Retinal pigment epithelial cell (primary cell): ENCODE data around the gene EIF3F.

Experiments used
- DNase-seq: peaks from one replicate; pipeline ENCODE4 v3.0.0-alpha.2; 2010; ENCODE audit warnings: low read depth
- H3K4me3 ChIP-seq: 2 replicates; pipeline ENCODE4 v1.5.1; 2011; ENCODE audit warnings: mild to moderate bottlenecking, low read length, control low read depth, moderate library complexity
- TF ChIP-seq, protein P1 (sequence below): conservative IDR thresholded peaks from 2 replicates; pipeline ENCODE4 v1.5.1; 2011; ENCODE audit warnings: low read depth, low read length, control low read depth, inconsistent platforms

EIF3F gene

GRCh38 chr11:7994581-7995278, 7.6 kb downstream of the EIF3F start:
- H3K4me3 ChIP-seq: no peak overlapping the region
- TF ChIP-seq, protein P1, sequence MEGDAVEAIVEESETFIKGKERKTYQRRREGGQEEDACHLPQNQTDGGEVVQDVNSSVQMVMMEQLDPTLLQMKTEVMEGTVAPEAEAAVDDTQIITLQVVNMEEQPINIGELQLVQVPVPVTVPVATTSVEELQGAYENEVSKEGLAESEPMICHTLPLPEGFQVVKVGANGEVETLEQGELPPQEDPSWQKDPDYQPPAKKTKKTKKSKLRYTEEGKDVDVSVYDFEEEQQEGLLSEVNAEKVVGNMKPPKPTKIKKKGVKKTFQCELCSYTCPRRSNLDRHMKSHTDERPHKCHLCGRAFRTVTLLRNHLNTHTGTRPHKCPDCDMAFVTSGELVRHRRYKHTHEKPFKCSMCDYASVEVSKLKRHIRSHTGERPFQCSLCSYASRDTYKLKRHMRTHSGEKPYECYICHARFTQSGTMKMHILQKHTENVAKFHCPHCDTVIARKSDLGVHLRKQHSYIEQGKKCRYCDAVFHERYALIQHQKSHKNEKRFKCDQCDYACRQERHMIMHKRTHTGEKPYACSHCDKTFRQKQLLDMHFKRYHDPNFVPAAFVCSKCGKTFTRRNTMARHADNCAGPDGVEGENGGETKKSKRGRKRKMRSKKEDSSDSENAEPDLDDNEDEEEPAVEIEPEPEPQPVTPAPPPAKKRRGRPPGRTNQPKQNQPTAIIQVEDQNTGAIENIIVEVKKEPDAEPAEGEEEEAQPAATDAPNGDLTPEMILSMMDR: no peak
- no peak for DNase-seq

DNA sequence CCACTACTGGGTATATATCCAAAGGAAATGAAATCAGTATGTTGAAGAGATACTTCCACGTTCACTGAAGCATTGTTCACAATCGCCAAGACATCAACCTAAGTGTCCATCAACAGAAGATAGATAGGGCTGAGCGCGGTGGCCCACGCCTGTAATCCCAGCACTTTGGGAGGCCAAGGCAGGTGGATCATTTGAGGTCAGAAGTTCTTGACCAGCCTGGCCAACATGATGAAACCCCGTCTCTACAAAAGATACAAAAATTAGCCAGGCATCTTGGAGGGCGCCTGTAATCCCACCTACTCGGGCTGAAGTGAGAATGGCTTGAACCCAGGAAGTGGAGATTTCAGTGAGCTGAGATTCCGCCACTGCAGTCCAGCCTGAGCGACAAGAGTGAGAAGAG, 12.7 kb downstream of the EIF3F start:
- no peak for DNase-seq
- no peak overlapping the region for H3K4me3 ChIP-seq
- TF ChIP-seq, protein P1: no peak

GRCh38 chr11:8000390-8000789, 13.3 kb downstream of the EIF3F start:
- no peak for DNase-seq
- TF ChIP-seq, protein P1: no peak
- H3K4me3 ChIP-seq: no peak overlapping the region

GRCh38 chr11:8002676-8003075, 15.5 kb downstream of the EIF3F start:
- TF ChIP-seq, protein P1: no peak
- H3K4me3 ChIP-seq: no peak overlapping the region
- no peak for DNase-seq

DNA sequence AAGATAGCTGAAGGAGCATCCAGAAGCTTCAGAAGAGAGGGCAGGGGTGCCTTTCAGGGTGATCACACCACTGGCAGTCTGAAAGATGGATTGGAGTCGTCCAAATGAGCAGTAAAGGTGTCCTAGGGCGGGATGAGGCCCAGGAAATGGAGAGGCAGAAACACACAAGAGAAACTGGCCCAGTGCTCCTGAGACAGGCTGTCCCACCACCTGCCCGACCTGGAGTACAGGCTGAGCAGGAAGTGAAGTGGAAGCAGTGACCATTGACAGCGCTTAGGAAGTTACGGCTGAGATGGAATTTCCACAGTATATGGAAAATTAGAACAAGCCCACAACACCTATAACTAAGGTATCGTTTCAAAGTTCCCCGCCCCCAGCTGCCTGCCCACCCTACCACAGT, 16.1 kb downstream of the EIF3F start:
- TF ChIP-seq, protein P1: no peak
- H3K4me3 ChIP-seq: no peak overlapping the region
- DNase-seq: no peak

DNA sequence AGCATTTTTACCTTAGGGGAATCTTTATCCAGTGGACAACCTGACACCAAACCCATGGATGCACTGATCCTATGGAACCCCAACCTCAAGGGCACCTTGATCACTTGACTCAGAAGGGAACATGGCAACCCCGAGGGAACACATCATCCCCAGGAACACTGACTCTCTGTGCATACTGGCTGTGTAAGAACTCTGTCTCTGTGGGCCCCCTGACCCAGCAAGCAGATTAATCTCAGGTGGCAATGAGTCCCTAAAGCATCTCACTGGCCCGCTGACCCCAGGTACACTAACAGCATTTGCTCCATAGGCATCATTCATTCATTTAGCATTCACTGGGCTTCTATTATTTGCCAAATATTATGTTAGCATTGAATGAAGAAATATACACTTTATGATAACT, 16.9 kb downstream of the EIF3F start:
- TF ChIP-seq, protein P1: no peak
- no peak overlapping the region for H3K4me3 ChIP-seq
- DNase-seq: no peak

DNA sequence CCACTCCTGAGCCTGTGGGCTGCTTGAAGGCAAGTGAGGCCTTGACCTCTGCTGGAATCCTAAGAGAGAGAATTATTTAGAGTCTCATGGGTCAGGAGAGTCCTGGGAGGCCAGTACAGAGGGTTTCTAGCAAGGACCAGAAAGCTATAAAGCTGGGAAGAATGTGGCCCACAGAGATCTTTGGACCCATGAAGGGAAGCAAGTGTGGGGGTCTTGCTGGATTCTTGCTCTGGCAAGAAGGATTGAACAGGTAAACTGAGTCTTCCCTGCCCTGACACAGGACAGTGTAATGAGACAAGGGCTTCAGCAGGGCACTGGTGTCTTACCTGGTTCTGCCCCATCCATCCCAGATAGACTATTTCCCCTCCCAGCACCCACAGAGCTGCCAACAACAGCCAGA, 18.4 kb downstream of the EIF3F start:
- DNase-seq: no peak
- TF ChIP-seq, protein P1: no peak

More for the DNA sequence above, 18.4 kb downstream of the EIF3F start:
- H3K4me3 ChIP-seq: no peak overlapping the region
